Measurements from ENCODE around the gene NID2. TPM values are rescaled to one million over a fixed set of nuclear protein-coding genes. Genes with fewer than 3 reads are reported as not detected.

The NID2 gene
- total RNA-seq, 2 donors from 2014 or later, result 29.4 to 42.1 TPM

DNA sequence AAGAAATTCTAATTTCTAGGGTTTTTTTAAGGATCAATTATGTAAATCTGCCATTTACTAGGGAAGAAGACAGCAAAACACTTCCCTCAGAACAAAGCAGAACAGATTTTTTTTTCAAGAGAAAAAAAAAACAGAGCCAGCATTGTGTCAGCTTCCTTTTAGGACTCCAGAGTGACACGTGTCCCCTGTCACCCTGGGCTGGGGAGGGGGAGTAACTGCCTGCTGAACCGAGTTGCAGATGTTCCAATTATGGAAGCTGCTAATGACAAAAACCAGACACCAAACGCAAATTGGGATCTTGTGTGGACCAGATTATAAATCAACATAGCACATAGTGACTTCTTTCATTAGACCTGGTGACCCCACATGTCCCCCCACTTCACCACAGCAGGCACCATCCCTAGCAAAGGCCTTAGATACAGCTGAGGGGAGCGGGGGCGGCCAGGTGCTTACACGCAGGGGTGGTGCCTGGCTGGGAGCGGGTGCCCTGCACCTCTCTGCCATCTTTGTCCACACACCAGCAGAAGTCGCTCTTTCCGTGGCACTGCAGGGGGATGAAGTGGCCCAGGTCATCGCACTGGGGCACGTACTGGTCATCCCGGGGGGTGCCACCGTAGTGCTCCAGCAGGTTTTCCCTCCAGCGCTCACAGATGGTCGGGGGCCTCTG, 54.1 kb downstream of the NID2 start:
- intact Hi-C loops (cut with DNase I), result loop anchor here in 1 of 2 donors (5.0 kb wide), 1 partner anchor 48 kb away; no protein-coding TSS in a partner anchor
- DNase-seq, result peak; percentile 53
- ATAC-seq, result peak; percentile 72 to 73

GRCh38 chr14:52013984-52014600, 54.8 kb downstream of the NID2 start:
- DNase-seq (no peak), ATAC-seq (peak in 1 of 2 donors; percentile 28)
- intact Hi-C loops (cut with DNase I), result loop anchor here in 1 of 2 donors (5.0 kb wide), 1 partner anchor 48 kb away; no protein-coding TSS in a partner anchor

DNA sequence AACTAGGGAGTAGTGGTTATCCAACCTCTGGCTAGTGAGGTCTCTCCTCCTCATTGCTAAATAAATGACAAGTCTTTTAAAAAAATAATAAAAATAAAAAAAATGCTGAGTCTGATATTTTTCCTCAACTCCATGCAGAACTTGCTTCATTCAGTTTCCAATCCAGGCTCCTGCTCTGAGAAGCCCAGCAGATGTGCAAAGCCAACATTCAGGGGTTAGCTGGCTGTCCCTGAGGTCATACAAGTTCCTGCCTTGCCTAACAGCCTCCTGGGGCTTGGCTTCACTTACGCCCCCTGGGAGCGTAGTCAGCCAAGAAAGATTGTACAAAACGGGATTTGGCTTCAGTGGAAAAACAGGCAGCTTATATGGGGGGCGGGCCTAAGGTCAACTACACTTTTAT, 56.2 kb downstream of the NID2 start:
- ATAC-seq (peak; percentile 49 to 71), DNase-seq (peak; percentile 70)
- intact Hi-C loops (cut with DNase I), result loop anchor here in 1 of 2 donors (5.0 kb wide), 1 partner anchor 50 kb away; no protein-coding TSS in a partner anchor

DNA sequence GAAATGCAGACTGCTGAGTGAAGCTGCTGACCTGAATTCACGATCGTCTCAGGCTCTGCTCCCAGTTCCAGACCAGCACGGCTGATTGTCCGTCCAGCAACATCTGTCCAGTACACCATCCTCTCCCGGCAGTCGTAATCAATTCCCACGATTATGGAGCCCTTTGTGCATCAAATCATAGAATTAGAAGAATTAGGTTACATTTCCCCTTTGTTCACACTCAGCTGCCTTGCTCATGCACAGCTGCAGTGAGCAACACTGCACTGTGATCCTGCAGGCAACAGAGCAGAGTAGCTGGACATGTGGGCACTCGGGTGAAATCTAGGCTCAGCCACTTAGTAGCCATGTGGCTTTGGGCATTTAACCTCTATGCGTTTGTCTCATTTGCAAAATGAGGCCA, 57.3 kb downstream of the NID2 start:
- intact Hi-C loops (cut with DNase I), result loop anchor here in 1 of 2 donors (5.0 kb wide), 1 partner anchor 51 kb away; no protein-coding TSS in a partner anchor
- ATAC-seq (no peak), DNase-seq (no peak)

- DNase-seq (no peak), ATAC-seq (peak in 1 of 2 donors; percentile 20)
- intact Hi-C loops (cut with DNase I), result loop anchor here in 1 of 2 donors (5.0 kb wide), 1 partner anchor 52 kb away; no protein-coding TSS in a partner anchor
These were observed 58.6 kb downstream of the NID2 start for GRCh38 chr14:52010173-52010693.

DNA sequence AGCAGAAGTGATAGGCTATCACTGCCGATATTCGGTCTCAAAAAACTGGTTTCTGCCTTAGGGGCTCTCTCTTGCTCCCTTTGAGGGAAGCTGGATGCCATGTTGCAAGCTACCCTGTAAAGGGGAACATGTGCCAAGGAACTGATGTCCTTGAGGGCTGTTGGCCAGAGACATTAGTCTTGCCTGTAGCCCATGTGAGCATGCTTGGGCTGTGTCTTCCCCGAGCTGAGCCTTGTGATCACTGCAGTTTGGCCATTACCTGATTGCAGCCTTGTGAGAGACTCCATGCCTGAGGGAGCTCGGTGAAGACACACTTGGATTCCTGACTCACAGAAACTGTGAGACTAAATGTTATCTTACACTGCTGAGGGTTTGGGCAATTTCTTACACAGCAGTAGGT, 60.7 kb downstream of the NID2 start:
- DNase-seq, result no peak
- intact Hi-C loops (cut with DNase I), result no loop called here
- no peak for ATAC-seq

DNA sequence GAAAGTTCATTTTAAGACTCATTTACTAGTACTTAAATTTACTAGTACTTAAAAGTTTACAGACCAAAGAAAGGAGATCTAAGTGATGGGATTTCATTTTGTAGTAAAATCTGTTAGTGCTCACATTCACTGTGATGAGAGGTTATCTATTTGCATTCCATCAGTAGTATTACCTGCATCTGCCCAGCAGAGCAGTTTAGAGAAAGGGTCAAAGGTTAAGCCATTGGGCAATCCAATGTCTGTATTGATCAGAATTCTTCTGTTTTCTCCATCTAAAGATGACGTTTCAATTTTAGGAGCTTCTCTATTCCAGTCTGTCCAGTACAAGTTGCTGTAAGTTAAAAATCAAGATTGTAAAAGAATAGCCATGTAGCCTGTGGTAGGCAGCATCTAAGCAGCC, 61.2 kb downstream of the NID2 start:
- intact Hi-C loops (cut with DNase I), result no loop called here
- ATAC-seq, result no peak
- no peak for DNase-seq

DNA sequence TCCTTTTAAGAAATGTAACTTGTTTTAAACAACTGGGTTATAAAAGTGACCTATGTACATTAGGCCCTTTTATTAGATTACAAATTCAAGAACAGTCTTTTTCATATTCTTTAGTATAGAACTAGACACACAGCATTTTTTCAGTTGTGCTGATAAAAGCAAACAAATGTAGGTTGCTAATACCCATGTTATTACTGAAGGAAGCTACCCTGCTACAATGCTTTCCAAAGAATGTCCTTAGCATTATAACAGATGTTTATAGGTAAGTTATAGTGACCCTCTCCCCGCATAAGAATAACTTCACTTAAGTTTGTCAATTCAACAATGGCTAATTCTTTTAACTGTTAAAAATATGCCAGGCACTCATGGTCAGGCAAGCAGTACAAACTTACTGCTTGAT, 61.6 kb downstream of the NID2 start:
- intact Hi-C loops (cut with DNase I), result no loop called here
- DNase-seq (no peak), ATAC-seq (no peak)

DNA sequence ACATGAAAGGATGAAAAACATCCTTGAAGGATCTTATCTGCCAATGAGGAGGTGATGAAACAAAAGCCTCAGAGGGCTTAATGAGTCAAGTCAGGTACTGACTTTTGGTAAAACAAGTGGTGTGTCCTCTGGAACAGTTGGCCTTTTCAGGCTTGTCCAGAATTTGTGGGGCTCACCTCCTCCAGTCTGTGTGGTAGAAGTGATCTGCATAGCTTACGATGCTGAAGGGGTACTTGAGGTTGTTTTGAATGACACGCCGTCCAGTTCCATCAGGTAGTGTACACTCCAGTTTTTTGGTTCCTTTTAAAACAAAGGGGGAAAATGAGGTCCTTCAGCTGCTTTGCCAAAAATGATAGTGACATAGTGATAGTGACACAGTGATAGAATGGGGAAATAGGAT, 62.5 kb downstream of the NID2 start:
- DNase-seq (no peak), ATAC-seq (no peak)
- intact Hi-C loops (cut with DNase I), result no loop called here

- ATAC-seq (no peak), DNase-seq (no peak)
- intact Hi-C loops (cut with DNase I), result no loop called here
These were observed 63.2 kb downstream of the NID2 start for GRCh38 chr14:52005625-52006024.

GRCh38 chr14:52003324-52003723, 65.5 kb downstream of the NID2 start:
- intact Hi-C loops (cut with DNase I), result no loop called here
- no peak for DNase-seq
- peak; percentile 58 to 70 for ATAC-seq

GRCh38 chr14:52002542-52002941, 66.3 kb downstream of the NID2 start:
- intact Hi-C loops (cut with DNase I), result no loop called here
- no peak for DNase-seq
- ATAC-seq, result peak in 1 of 2 donors; percentile 33

DNA sequence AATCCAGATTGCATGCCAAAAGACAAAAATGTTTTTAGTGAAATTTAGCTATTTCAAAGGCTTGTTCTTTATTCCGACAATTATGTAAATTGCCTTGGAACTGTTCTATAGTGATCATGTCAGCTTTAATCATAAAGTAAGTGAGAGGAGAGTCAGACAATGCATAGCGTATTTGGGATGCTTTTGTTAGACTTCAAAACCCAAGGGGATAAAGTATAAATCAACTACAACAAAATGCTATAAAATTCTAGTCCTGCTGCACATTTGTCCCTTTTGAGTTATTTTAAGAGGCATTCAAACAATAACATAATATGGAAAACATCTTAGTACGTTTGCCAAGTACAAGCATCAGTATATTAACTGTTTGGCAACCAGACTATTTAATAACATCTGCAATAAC, 68.2 kb downstream of the NID2 start:
- no peak for ATAC-seq
- intact Hi-C loops (cut with DNase I), result no loop called here
- DNase-seq, result no peak

- ATAC-seq (no peak), DNase-seq (no peak)
- intact Hi-C loops (cut with DNase I), result no loop called here
These were observed 68.8 kb downstream of the NID2 start for GRCh38 chr14:52000019-52000582.

DNA sequence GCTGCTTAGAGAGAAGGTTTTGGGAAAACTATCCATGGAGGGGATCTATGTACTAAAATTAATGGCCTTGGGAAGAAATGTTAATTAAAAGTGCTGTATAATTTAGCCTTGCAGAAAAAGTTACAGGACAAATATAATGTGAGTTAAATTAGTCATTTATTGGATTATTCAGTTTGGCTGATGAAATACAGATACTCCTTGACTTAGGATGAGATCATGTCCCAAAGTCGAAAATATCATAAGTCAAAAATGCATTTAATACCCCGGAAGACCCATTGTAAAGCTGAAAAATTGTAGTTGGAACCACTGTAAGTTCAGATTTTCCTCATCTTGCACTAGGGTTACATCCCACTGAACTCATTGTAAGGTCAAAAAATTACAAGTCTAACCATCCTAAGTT, 69.8 kb downstream of the NID2 start:
- DNase-seq (no peak), ATAC-seq (no peak)
- intact Hi-C loops (cut with DNase I), result loop anchor here (5.0 to 10.0 kb wide), 3 partner anchors 68 to 276 kb away; partner anchors contain the start of gene NID2 (in 1 of the 2)

GRCh38 chr14:51998348-51998747, 70.5 kb downstream of the NID2 start:
- intact Hi-C loops (cut with DNase I), result loop anchor here (5.0 to 10.0 kb wide), 3 partner anchors 69 to 276 kb away; partner anchors contain the start of gene NID2 (in 1 of the 2)
- DNase-seq, result no peak
- no peak for ATAC-seq

- ATAC-seq (no peak), DNase-seq (no peak)
- intact Hi-C loops (cut with DNase I), result loop anchor here (5.0 to 10.0 kb wide), 3 partner anchors 71 to 279 kb away; partner anchors contain the start of gene NID2 (in 1 of the 2)
These were observed 72.6 kb downstream of the NID2 start for GRCh38 chr14:51996148-51996746.

- no peak for DNase-seq
- intact Hi-C loops (cut with DNase I), result loop anchor here in 1 of 2 donors (10.0 kb wide), 1 partner anchor 281 kb away; no protein-coding TSS in a partner anchor
- ATAC-seq, result no peak
These were observed 75.5 kb downstream of the NID2 start for GRCh38 chr14:51993285-51993920.

GRCh38 chr14:51990488-51990887, 78.4 kb downstream of the NID2 start:
- ATAC-seq, result no peak
- intact Hi-C loops (cut with DNase I), result loop anchor here in 1 of 2 donors (10.0 kb wide), 1 partner anchor 284 kb away; no protein-coding TSS in a partner anchor
- DNase-seq, result no peak

All from left cardiac atrium (tissue), 4 donors.